Stimulated activated naive B cell treated with anti-CD40 and anti-IgM and Interleukin-4, amounts not matched to agents 10 μg/mL and 1 μg/mL and 100 μg/mL, for 72 hours (primary cell): ENCODE results near the gene BTBD6.
"Not testable (repeated sequence)": the region's sequence is repeated elsewhere in the genome, so short reads cannot be mapped to it uniquely, and the experiment has no call there.

ENCODE experiments used
- ATAC-seq, 2 donors: fragments of 150-1000 bp; cut with Tn5 transposase; replicated peaks; 2 replicates each; pipeline ENCODE4 v1.10.0; 2021; ENCODE audit warnings: moderate library complexity in 1 of 2
- DNase-seq: peaks from one replicate; pipeline ENCODE4 v3.0.0; 2021
- H3K27ac Mint-ChIP-seq: one replicate; pipeline ENCODE4 v1.8.0; 2022; ENCODE audit warnings: mild to moderate bottlenecking, mixed read lengths
- H3K27me3 Mint-ChIP-seq, 2 donors: one replicate each; pipeline ENCODE4 v1.8.0; 2022; ENCODE audit warnings: mixed read lengths in 2 of 2
- H3K36me3 Mint-ChIP-seq, 2 donors: one replicate each; pipeline ENCODE4 v1.8.0; 2022; ENCODE audit warnings: mixed read lengths in 2 of 2, mild to moderate bottlenecking in 1 of 2
- H3K4me1 Mint-ChIP-seq, 2 donors: one replicate each; pipeline ENCODE4 v1.8.0; 2022; ENCODE audit warnings: mixed read lengths in 2 of 2, mild to moderate bottlenecking in 1 of 2
- H3K4me3 Mint-ChIP-seq, 2 donors: one replicate each; pipeline ENCODE4 v1.8.0; 2022; ENCODE audit warnings: mild to moderate bottlenecking in 2 of 2, mixed read lengths in 2 of 2, moderate library complexity in 1 of 2
- H3K9me3 Mint-ChIP-seq, 2 donors: one replicate each; pipeline ENCODE4 v1.8.0; 2022; ENCODE audit warnings: mixed read lengths in 2 of 2, mild to moderate bottlenecking in 1 of 2

Gene BTBD6

GRCh38 chr14:105257464-105257863 lies 9.1 kb downstream of the BTBD6 start:
- H3K9me3 Mint-ChIP-seq, result no peaks in the 10 kb centered on the region
- ATAC-seq (no peak), DNase-seq (no peak)
- H3K36me3 Mint-ChIP-seq, result peaks cover 5 to 18% of the 10 kb centered on the region in 2 donors
- peaks cover 12 to 18% of the 10 kb centered on the region in 2 donors for H3K4me1 Mint-ChIP-seq
- H3K27me3 Mint-ChIP-seq, result no peaks in the 10 kb centered on the region
- H3K27ac Mint-ChIP-seq, result no peak overlapping the region
- no peak overlapping the region for H3K4me3 Mint-ChIP-seq

GRCh38 chr14:105258846-105259245 lies 10.5 kb downstream of the BTBD6 start:
- ATAC-seq (no peak), DNase-seq (no peak)
- peaks cover 6 to 11% of the 10 kb centered on the region in 2 donors for H3K36me3 Mint-ChIP-seq
- H3K9me3 Mint-ChIP-seq, result no peaks in the 10 kb centered on the region
- H3K27me3 Mint-ChIP-seq, result no peaks in the 10 kb centered on the region
- peaks cover 18 to 21% of the 10 kb centered on the region in 2 donors for H3K4me1 Mint-ChIP-seq
- H3K27ac Mint-ChIP-seq, result no peak overlapping the region
- no peak overlapping the region for H3K4me3 Mint-ChIP-seq

- ATAC-seq (no peak), DNase-seq (no peak)
- Mint-ChIP-seq H3K9me3 (no peaks in the 10 kb centered on the region), H3K27me3 (no peaks in the 10 kb centered on the region), H3K4me1 (peaks cover 9% of the 10 kb centered on the region in 2 donors), H3K36me3 (peaks cover 9 to 15% of the 10 kb centered on the region in 2 donors), H3K27ac (no peak overlapping the region), H3K4me3 (no peak overlapping the region)
Measured at GRCh38 chr14:105260959-105261358, 12.6 kb downstream of the BTBD6 start.

GRCh38 chr14:105261781-105262180 lies 13.4 kb downstream of the BTBD6 start:
- DNase-seq (no peak), ATAC-seq (no peak)
- Mint-ChIP-seq H3K4me1 (peaks cover 9% of the 10 kb centered on the region in 2 donors), H3K36me3 (peaks cover 12 to 15% of the 10 kb centered on the region in 2 donors), H3K9me3 (no peaks in the 10 kb centered on the region), H3K27me3 (no peaks in the 10 kb centered on the region), H3K4me3 (no peak overlapping the region), H3K27ac (no peak overlapping the region)

GRCh38 chr14:105267820-105268548 lies 19.7 kb downstream of the BTBD6 start:
- no peak for DNase-seq
- ATAC-seq, result no peak
- Mint-ChIP-seq H3K4me1 (peaks cover 24 to 34% of the 10 kb centered on the region in 2 donors), H3K36me3 (peaks cover 18 to 27% of the 10 kb centered on the region in 2 donors), H3K27ac (peak overlapping the region; percentile 42), H3K4me3 (no peak overlapping the region), H3K27me3 (no peaks in the 10 kb centered on the region), H3K9me3 (no peaks in the 10 kb centered on the region)

- ATAC-seq (no peak), DNase-seq (no peak)
- peaks cover 23 to 28% of the 10 kb centered on the region in 2 donors for H3K4me1 Mint-ChIP-seq
- no peak overlapping the region for H3K4me3 Mint-ChIP-seq
- H3K27me3 Mint-ChIP-seq, result no peaks in the 10 kb centered on the region
- H3K9me3 Mint-ChIP-seq, result no peaks in the 10 kb centered on the region
- H3K36me3 Mint-ChIP-seq, result peaks cover 14 to 22% of the 10 kb centered on the region in 2 donors
- peak overlapping the region; percentile 42 for H3K27ac Mint-ChIP-seq
Measured at GRCh38 chr14:105268736-105269354, 20.5 kb downstream of the BTBD6 start.

- peak; percentile 49 to 77 for ATAC-seq
- Mint-ChIP-seq H3K4me3 (no peak overlapping the region), H3K9me3 (no peaks in the 10 kb centered on the region), H3K36me3 (peaks cover 14 to 19% of the 10 kb centered on the region in 2 donors), H3K27ac (peak overlapping the region; percentile 79), H3K27me3 (no peaks in the 10 kb centered on the region), H3K4me1 (peaks cover 23 to 34% of the 10 kb centered on the region in 2 donors)
- no peak for DNase-seq
Measured at GRCh38 chr14:105269405-105269804, 21.1 kb downstream of the BTBD6 start.

GRCh38 chr14:105271224-105271890 lies 23.0 kb downstream of the BTBD6 start:
- ATAC-seq (no peak), DNase-seq (no peak)
- H3K27ac Mint-ChIP-seq, result no peak overlapping the region
- H3K9me3 Mint-ChIP-seq, result no peaks in the 10 kb centered on the region
- no peak overlapping the region for H3K4me3 Mint-ChIP-seq
- H3K27me3 Mint-ChIP-seq, result no peaks in the 10 kb centered on the region
- H3K36me3 Mint-ChIP-seq, result peaks cover 11 to 15% of the 10 kb centered on the region in 2 donors
- peaks cover 25 to 43% of the 10 kb centered on the region in 2 donors for H3K4me1 Mint-ChIP-seq

GRCh38 chr14:105272623-105273022 lies 24.3 kb downstream of the BTBD6 start:
- peaks cover 5 to 15% of the 10 kb centered on the region in 2 donors for H3K36me3 Mint-ChIP-seq
- no peak overlapping the region for H3K27ac Mint-ChIP-seq
- no peaks in the 10 kb centered on the region for H3K9me3 Mint-ChIP-seq
- peaks cover 25 to 43% of the 10 kb centered on the region in 2 donors for H3K4me1 Mint-ChIP-seq
- no peaks in the 10 kb centered on the region for H3K27me3 Mint-ChIP-seq
- ATAC-seq (no peak), DNase-seq (no peak)
- H3K4me3 Mint-ChIP-seq, result no peak overlapping the region

GRCh38 chr14:105273062-105273461 lies 24.7 kb downstream of the BTBD6 start:
- Mint-ChIP-seq H3K36me3 (peaks cover 5 to 15% of the 10 kb centered on the region in 2 donors), H3K27me3 (no peaks in the 10 kb centered on the region), H3K4me3 (no peak overlapping the region), H3K4me1 (peaks cover 25 to 43% of the 10 kb centered on the region in 2 donors), H3K27ac (no peak overlapping the region), H3K9me3 (no peaks in the 10 kb centered on the region)
- no peak for DNase-seq
- no peak for ATAC-seq

GRCh38 chr14:105274637-105275036 lies 26.3 kb downstream of the BTBD6 start:
- Mint-ChIP-seq H3K4me1 (peaks cover 12 to 28% of the 10 kb centered on the region in 2 donors), H3K36me3 (peaks cover 0 to 9% of the 10 kb centered on the region in 2 donors), H3K4me3 (no peak overlapping the region), H3K27me3 (no peaks in the 10 kb centered on the region), H3K9me3 (no peaks in the 10 kb centered on the region), H3K27ac (no peak overlapping the region)
- DNase-seq (no peak), ATAC-seq (no peak)

GRCh38 chr14:105275267-105275946 lies 27.1 kb downstream of the BTBD6 start:
- Mint-ChIP-seq H3K4me1 (peaks cover 10 to 24% of the 10 kb centered on the region in 2 donors), H3K27ac (no peak overlapping the region)
- DNase-seq, result no peak

GRCh38 chr14:105277448-105277847 lies 29.1 kb downstream of the BTBD6 start:
- ATAC-seq, DNase-seq: not testable (repeated sequence)

More at GRCh38 chr14:105275267-105275946, 27.1 kb downstream of the BTBD6 start:
- Mint-ChIP-seq H3K36me3 (peaks cover 0 to 9% of the 10 kb centered on the region in 2 donors), H3K9me3 (no peaks in the 10 kb centered on the region), H3K27me3 (no peaks in the 10 kb centered on the region), H3K4me3 (no peak overlapping the region)
- ATAC-seq, result no peak

More at GRCh38 chr14:105277448-105277847, 29.1 kb downstream of the BTBD6 start:
- H3K36me3 Mint-ChIP-seq, H3K27me3 Mint-ChIP-seq, H3K27ac Mint-ChIP-seq, H3K9me3 Mint-ChIP-seq, H3K4me3 Mint-ChIP-seq: not testable (repeated sequence)
- H3K4me1 Mint-ChIP-seq, result peaks cover 12 to 25% of the 10 kb centered on the region in 2 donors
